Common myeloid progenitor, CD34-positive (primary cell): ENCODE measurements around the gene RSPH3.

ENCODE experiments used
- CTCF ChIA-PET: fragments of 350-600 bp; sonication (Branson Sonifier 250); formaldehyde crosslinking; loops from one replicate; lab custom pipeline; 2021; ENCODE audit warnings: antibody characterized with exemption; lab: Charles Lee
- POLR2A ChIA-PET: fragments of 350-600 bp; sonication (Branson Sonifier 250); formaldehyde crosslinking; loops from one replicate; lab custom pipeline; 2021; ENCODE audit warnings: antibody characterized with exemption; lab: Charles Lee
- DNase-seq, 3 donors: peaks; one replicate each; pipeline versions ENCODE4 v3.0.0 to v3.0.0-alpha.2; 2013
- H3K27ac ChIP-seq, 2 experiments: 1 replicate in 1 of 2; 2 replicates in 1 of 2; pipeline ENCODE4 v1.7.0; 2013; ENCODE audit warnings: inconsistent platforms in 2 of 2, low read length in 2 of 2, mild to moderate bottlenecking in 2 of 2, low read depth in 1 of 2, moderate library complexity in 1 of 2; ENCODE audit not compliant: severe bottlenecking in 2 of 2, insufficient read depth in 1 of 2, poor library complexity in 1 of 2
- H3K27me3 ChIP-seq, 5 experiments: replicated peaks in 2 of 5; 1 replicate in 3 of 5; 2 replicates in 2 of 5; pipeline versions ENCODE4 v1.6.1 to v1.7.0; 2013; ENCODE audit warnings: low read length in 4 of 5, mild to moderate bottlenecking in 2 of 5, moderate library complexity in 2 of 5, inconsistent platforms in 1 of 5; ENCODE audit not compliant: insufficient read depth in 5 of 5, control insufficient read depth in 4 of 5
- H3K36me3 ChIP-seq, 4 experiments: 1 replicate in 2 of 4; 2 replicates in 2 of 4; pipeline versions ENCODE4 v1.6.1 to v1.7.0; 2013; ENCODE audit warnings: low read length in 3 of 4, control low read depth in 1 of 4, mild to moderate bottlenecking in 1 of 4; ENCODE audit not compliant: control insufficient read depth in 4 of 4, insufficient read depth in 4 of 4
- H3K4me1 ChIP-seq, 4 experiments: 1 replicate in 3 of 4; 2 replicates in 1 of 4; pipeline versions ENCODE4 v1.6.1 to v1.7.1; 2013; ENCODE audit warnings: low read length in 3 of 4, mild to moderate bottlenecking in 3 of 4, control low read depth in 1 of 4, inconsistent platforms in 1 of 4, moderate library complexity in 1 of 4; ENCODE audit not compliant: control insufficient read depth in 4 of 4, insufficient read depth in 4 of 4; ENCODE audit errors: control extremely low read depth in 1 of 4
- H3K4me3 ChIP-seq, 7 experiments: 1 replicate in 4 of 7; 2 replicates in 3 of 7; pipeline versions ENCODE4 v1.5.1 to v1.7.0; 2013; ENCODE audit warnings: mild to moderate bottlenecking in 7 of 7, low read length in 6 of 7, moderate library complexity in 6 of 7, inconsistent platforms in 2 of 7, low read depth in 2 of 7, control low read depth in 1 of 7; ENCODE audit not compliant: insufficient read depth in 4 of 7, control insufficient read depth in 1 of 7; ENCODE audit errors: extremely low read depth in 1 of 7
- H3K9me3 ChIP-seq, 5 experiments: 1 replicate in 4 of 5; 2 replicates in 1 of 5; pipeline versions ENCODE4 v1.6.1 to v1.7.1; 2013; ENCODE audit warnings: low read length in 4 of 5, mild to moderate bottlenecking in 2 of 5, inconsistent platforms in 1 of 5, low read depth in 1 of 5, moderate library complexity in 1 of 5; ENCODE audit not compliant: control insufficient read depth in 4 of 5, insufficient read depth in 2 of 5; ENCODE audit errors: control extremely low read depth in 1 of 5
- WGBS: methylation state at CpG from one replicate; pipeline ENCODE4 v1.1.5; 2013; ENCODE audit not compliant: insufficient coverage; 5-methylcytosine and 5-hydroxymethylcytosine counted together

The RSPH3 gene

GRCh38 chr6:158970640-158971275 is 29.2 kb downstream of the RSPH3 start:
- Histone ChIP-seq H3K27ac (no peak overlapping the region), H3K4me1 (no peaks in the 10 kb centered on the region), H3K36me3 (peaks cover 0 to 13% (median 5%) of the 10 kb centered on the region in 4 experiments), H3K9me3 (peaks cover 5 to 22% (median 10%) of the 10 kb centered on the region in 5 experiments), H3K27me3 (no peaks in the 10 kb centered on the region), H3K4me3 (no peak overlapping the region)
- ChIA-PET POLR2A (no interaction called here), CTCF (interaction anchor here (0.7 to 8.3 kb wide), 15 partner anchors 8 to 759 kb away, joined by 3 to 66 read pairs (median 4); no protein-coding TSS in a partner anchor)
- WGBS, result 96% methylated on average over 4 of the region's 6 CpGs
- no peak for DNase-seq

- ChIA-PET CTCF (interaction anchor here (2.2 kb wide), 1 partner anchor 10 kb away, joined by 7 read pairs; no protein-coding TSS in a partner anchor), POLR2A (no interaction called here)
- WGBS, result no CpG with 5 or more reads among the region's 1 CpG
- Histone ChIP-seq H3K36me3 (peaks cover 0 to 8% (median 4%) of the 10 kb centered on the region in 4 experiments), H3K27ac (no peak overlapping the region), H3K4me1 (no peaks in the 10 kb centered on the region), H3K27me3 (no peaks in the 10 kb centered on the region), H3K9me3 (peaks cover 5 to 22% (median 10%) of the 10 kb centered on the region in 5 experiments), H3K4me3 (no peak overlapping the region)
- peak in 2 of 3 donors; percentile 23 to 46 for DNase-seq
Observed at GRCh38 chr6:158969148-158969547, 30.9 kb downstream of the RSPH3 start.

GRCh38 chr6:158963020-158963808 is 36.8 kb downstream of the RSPH3 start:
- Histone ChIP-seq H3K27me3 (no peaks in the 10 kb centered on the region), H3K4me3 (no peak overlapping the region), H3K4me1 (no peaks in the 10 kb centered on the region), H3K27ac (no peak overlapping the region), H3K36me3 (no peaks in the 10 kb centered on the region), H3K9me3 (peaks cover 3 to 9% (median 6%) of the 10 kb centered on the region in 5 experiments)
- ChIA-PET CTCF (interaction anchor here (2.8 kb wide), 1 partner anchor 9 kb away, joined by 25 read pairs; no protein-coding TSS in a partner anchor), POLR2A (no interaction called here)
- no peak for DNase-seq

GRCh38 chr6:158962371-158962770 is 37.6 kb downstream of the RSPH3 start:
- Histone ChIP-seq H3K9me3 (peaks cover 0 to 6% (median 4%) of the 10 kb centered on the region in 5 experiments), H3K27me3 (no peaks in the 10 kb centered on the region), H3K4me3 (no peak overlapping the region), H3K4me1 (no peaks in the 10 kb centered on the region), H3K36me3 (no peaks in the 10 kb centered on the region), H3K27ac (no peak overlapping the region)
- ChIA-PET POLR2A (no interaction called here), CTCF (interaction anchor here (2.8 kb wide), 1 partner anchor 10 kb away, joined by 25 read pairs; no protein-coding TSS in a partner anchor)
- DNase-seq, result no peak
- no CpG with 5 or more reads among the region's 3 CpGs for WGBS

- no peaks in the 10 kb centered on the region for H3K36me3 ChIP-seq
- CTCF ChIA-PET, result interaction anchor here (1.6 to 2.8 kb wide), 3 partner anchors 10 to 143 kb away, joined by 4 to 25 read pairs (median 7); no protein-coding TSS in a partner anchor
- no peak overlapping the region for H3K27ac ChIP-seq
- H3K9me3 ChIP-seq, result no peaks in the 10 kb centered on the region
- no peak for DNase-seq
- no peaks in the 10 kb centered on the region for H3K4me1 ChIP-seq
- POLR2A ChIA-PET, result interaction anchor here (0.6 kb wide), 1 partner anchor 1354 kb away, joined by 3 read pairs; no protein-coding TSS in a partner anchor
- H3K4me3 ChIP-seq, result no peak overlapping the region
- H3K27me3 ChIP-seq, result no peaks in the 10 kb centered on the region
- 100% methylated on average over 2 of the region's 2 CpGs for WGBS
Observed at GRCh38 chr6:158960026-158960425, 40.0 kb downstream of the RSPH3 start.

GRCh38 chr6:158959552-158959951 is 40.5 kb downstream of the RSPH3 start:
- Histone ChIP-seq H3K27me3 (no peaks in the 10 kb centered on the region), H3K36me3 (no peaks in the 10 kb centered on the region), H3K27ac (no peak overlapping the region), H3K4me3 (no peak overlapping the region), H3K4me1 (no peaks in the 10 kb centered on the region), H3K9me3 (no peaks in the 10 kb centered on the region)
- DNase-seq, result no peak
- POLR2A ChIA-PET, result interaction anchor here (0.6 kb wide), 1 partner anchor 21 kb away, joined by 3 read pairs; no protein-coding TSS in a partner anchor
- CTCF ChIA-PET, result interaction anchor here (1.1 to 2.1 kb wide), 3 partner anchors 11 to 144 kb away, joined by 3 to 7 read pairs (median 4); no protein-coding TSS in a partner anchor
- WGBS, result 87% methylated on average over 3 of the region's 4 CpGs
